22Rv1 (cell line): ENCODE measurements around the gene COL13A1.

Source experiments
- ZFX ChIP-seq: fragments of 450-650 bp; IDR thresholded peaks from 2 replicates; pipeline ENCODE4 v1.6.1; 2017; ENCODE audit warnings: antibody characterized with exemption, borderline replicate concordance
- TF ChIP-seq, protein P1 (sequence below): fragments of 450-650 bp; IDR thresholded peaks from 2 replicates; pipeline ENCODE4 v1.5.1; 2017; ENCODE audit warnings: mild to moderate bottlenecking

DNA sequence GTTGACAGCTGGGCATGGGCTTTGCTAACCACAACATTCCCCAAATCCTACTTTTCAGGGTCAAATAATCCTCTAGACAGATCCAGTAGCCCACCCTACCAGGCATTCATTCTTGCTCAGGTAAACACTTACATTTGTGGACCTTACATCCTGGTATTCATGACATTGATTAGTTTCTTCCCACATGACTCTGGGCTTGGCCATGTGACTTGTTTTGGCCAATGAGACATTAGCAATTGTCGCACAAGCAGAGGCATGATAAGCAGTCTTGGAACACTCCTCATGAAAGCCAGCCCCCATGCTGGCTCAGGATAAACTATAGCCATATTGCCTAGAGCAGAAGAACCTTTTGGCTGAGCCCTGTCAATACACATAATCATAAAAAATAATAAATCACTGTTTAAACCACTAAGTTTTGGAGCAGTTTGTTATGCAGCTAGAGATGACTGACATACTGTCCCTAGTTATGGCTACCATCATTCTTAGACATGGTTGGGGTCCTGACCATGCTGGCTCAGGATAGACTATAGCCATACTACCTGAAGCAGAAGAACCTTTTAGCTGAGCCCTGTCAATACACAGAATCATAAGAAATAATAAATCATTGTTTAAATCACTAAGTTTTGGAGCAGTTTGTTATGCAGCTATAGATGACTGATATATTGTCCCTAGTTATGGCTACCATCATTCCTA, 6.3 kb upstream of the COL13A1 start:
- TF ChIP-seq, protein P1, sequence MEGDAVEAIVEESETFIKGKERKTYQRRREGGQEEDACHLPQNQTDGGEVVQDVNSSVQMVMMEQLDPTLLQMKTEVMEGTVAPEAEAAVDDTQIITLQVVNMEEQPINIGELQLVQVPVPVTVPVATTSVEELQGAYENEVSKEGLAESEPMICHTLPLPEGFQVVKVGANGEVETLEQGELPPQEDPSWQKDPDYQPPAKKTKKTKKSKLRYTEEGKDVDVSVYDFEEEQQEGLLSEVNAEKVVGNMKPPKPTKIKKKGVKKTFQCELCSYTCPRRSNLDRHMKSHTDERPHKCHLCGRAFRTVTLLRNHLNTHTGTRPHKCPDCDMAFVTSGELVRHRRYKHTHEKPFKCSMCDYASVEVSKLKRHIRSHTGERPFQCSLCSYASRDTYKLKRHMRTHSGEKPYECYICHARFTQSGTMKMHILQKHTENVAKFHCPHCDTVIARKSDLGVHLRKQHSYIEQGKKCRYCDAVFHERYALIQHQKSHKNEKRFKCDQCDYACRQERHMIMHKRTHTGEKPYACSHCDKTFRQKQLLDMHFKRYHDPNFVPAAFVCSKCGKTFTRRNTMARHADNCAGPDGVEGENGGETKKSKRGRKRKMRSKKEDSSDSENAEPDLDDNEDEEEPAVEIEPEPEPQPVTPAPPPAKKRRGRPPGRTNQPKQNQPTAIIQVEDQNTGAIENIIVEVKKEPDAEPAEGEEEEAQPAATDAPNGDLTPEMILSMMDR = no peak
- TF ChIP-seq ZFX = no peak
